Measurements from ENCODE around the gene CDH7. TPM values are rescaled to one million over a fixed set of nuclear protein-coding genes. Genes with fewer than 3 reads are reported as not detected.

The CDH7 gene
- total RNA-seq = 0.30 TPM
- long read RNA-seq = 0 reads

GRCh38 chr18:65750389-65751154 lies at the start of gene CDH7:
Gene CDH7, plus strand, starts transcription at chr18:65751012. Its CDS starts 11,831 bp downstream, at chr18:65762843.
- intact Hi-C loops (cut with DNase I) = no loop called here
- DNase-seq (ENCODE audit: low spot score) = no peak

- intact Hi-C loops (cut with DNase I) = no loop called here
- no peak for DNase-seq (ENCODE audit: low spot score)
Measured at GRCh38 chr18:65704046-65704445, 46.8 kb upstream of the CDH7 start.

GRCh38 chr18:65706646-65707045 lies 44.2 kb upstream of the CDH7 start:
- intact Hi-C loops (cut with DNase I) = no loop called here
- no peak for DNase-seq (ENCODE audit: low spot score)

- no peak for DNase-seq (ENCODE audit: low spot score)
- intact Hi-C loops (cut with DNase I) = no loop called here
Measured at GRCh38 chr18:65711493-65711892, 39.3 kb upstream of the CDH7 start.

GRCh38 chr18:65721619-65722018 lies 29.2 kb upstream of the CDH7 start:
- intact Hi-C loops (cut with DNase I) = no loop called here
- no peak for DNase-seq (ENCODE audit: low spot score)

- intact Hi-C loops (cut with DNase I) = loop anchor here (5.0 kb wide), 1 partner anchor 772 kb away; no protein-coding TSS in a partner anchor
- DNase-seq (ENCODE audit: low spot score) = no peak
Measured at GRCh38 chr18:65725251-65726050, 25.4 kb upstream of the CDH7 start.

- intact Hi-C loops (cut with DNase I) = no loop called here
- no peak for DNase-seq (ENCODE audit: low spot score)
Measured at GRCh38 chr18:65735155-65735554, 15.7 kb upstream of the CDH7 start.

- DNase-seq (ENCODE audit: low spot score) = no peak
- intact Hi-C loops (cut with DNase I) = no loop called here
Measured at GRCh38 chr18:65737471-65737955, 13.3 kb upstream of the CDH7 start.

- intact Hi-C loops (cut with DNase I) = no loop called here
- no peak for DNase-seq (ENCODE audit: low spot score)
Measured at GRCh38 chr18:65746936-65747335, 3.9 kb upstream of the CDH7 start.

GRCh38 chr18:65748321-65748720 lies 2.5 kb upstream of the CDH7 start:
- DNase-seq (ENCODE audit: low spot score) = no peak
- intact Hi-C loops (cut with DNase I) = no loop called here

- no peak for DNase-seq (ENCODE audit: low spot score)
- intact Hi-C loops (cut with DNase I) = no loop called here
Measured at GRCh38 chr18:65749841-65750240, 971 bp upstream of the CDH7 start.

GRCh38 chr18:65751155-65752085 lies 608 bp downstream of the CDH7 start:
- intact Hi-C loops (cut with DNase I) = no loop called here
- DNase-seq (ENCODE audit: low spot score) = no peak

GRCh38 chr18:65752625-65753325 lies 2.0 kb downstream of the CDH7 start:
- intact Hi-C loops (cut with DNase I) = no loop called here

GRCh38 chr18:65753520-65753919 lies 2.7 kb downstream of the CDH7 start:
- DNase-seq (ENCODE audit: low spot score) = no peak
- intact Hi-C loops (cut with DNase I) = no loop called here

More at GRCh38 chr18:65752625-65753325, 2.0 kb downstream of the CDH7 start:
- DNase-seq (ENCODE audit: low spot score) = no peak

- no peak for DNase-seq (ENCODE audit: low spot score)
- intact Hi-C loops (cut with DNase I) = no loop called here
Measured at GRCh38 chr18:65754121-65754520, 3.3 kb downstream of the CDH7 start.

GRCh38 chr18:65755616-65756015 lies 4.8 kb downstream of the CDH7 start:
- intact Hi-C loops (cut with DNase I) = no loop called here
- DNase-seq (ENCODE audit: low spot score) = no peak

- DNase-seq (ENCODE audit: low spot score) = no peak
- intact Hi-C loops (cut with DNase I) = no loop called here
Measured at GRCh38 chr18:65760457-65760856, 9.6 kb downstream of the CDH7 start.

- intact Hi-C loops (cut with DNase I) = no loop called here
Measured at GRCh38 chr18:65761636-65762295, 11.0 kb downstream of the CDH7 start.

GRCh38 chr18:65762556-65762955 lies 11.7 kb downstream of the CDH7 start:
- intact Hi-C loops (cut with DNase I) = no loop called here
- no peak for DNase-seq (ENCODE audit: low spot score)

More at GRCh38 chr18:65761636-65762295, 11.0 kb downstream of the CDH7 start:
- DNase-seq (ENCODE audit: low spot score) = no peak
